HFFc6 (cell line): ENCODE results near the gene EVA1B. TPM values are rescaled to one million over a fixed set of nuclear protein-coding genes. Genes with fewer than 3 reads are reported as not detected.

Experiments
- DNase-seq: peaks from one replicate; pipeline ENCODE4 v3.0.0-alpha.2; 2018
- H3K27ac Mint-ChIP-seq: 2 replicates; pipeline ENCODE4 v1.8.0; 2020; ENCODE audit warnings: mild to moderate bottlenecking, mixed read lengths
- H3K27me3 Mint-ChIP-seq: 2 replicates; pipeline ENCODE4 v1.8.0; 2021; ENCODE audit warnings: mild to moderate bottlenecking, moderate library complexity, mixed read lengths; ENCODE audit not compliant: insufficient read depth
- H3K36me3 Mint-ChIP-seq: 2 replicates; pipeline ENCODE4 v1.8.0; 2021; ENCODE audit warnings: low read depth, mixed read lengths
- H3K4me1 Mint-ChIP-seq: 2 replicates; pipeline ENCODE4 v1.8.0; 2020; ENCODE audit warnings: low read depth, mixed read lengths
- H3K4me3 Mint-ChIP-seq: 2 replicates; pipeline ENCODE4 v1.8.0; 2020; ENCODE audit warnings: mild to moderate bottlenecking, moderate library complexity, mixed read lengths
- H3K9me3 Mint-ChIP-seq: 2 replicates; pipeline ENCODE4 v1.8.0; 2020; ENCODE audit warnings: mild to moderate bottlenecking, mixed read lengths
- CTCF ChIP-seq: fragments of 200-600 bp; sonication (generic); IDR thresholded peaks from 2 replicates; pipeline ENCODE4 v1.5.0; 2021; ENCODE audit warnings: antibody characterized with exemption, mild to moderate bottlenecking
- total RNA-seq, 6 experiments: library from RNA; stranded (reverse); fragmentation: NEBNext Ultra II Directional; extraction: Animal tissue kit (Norgen Biotek cat#: 25700); gene quantifications; 2 replicates in 1 of 6; 3 replicates in 5 of 6; pipeline ENCODE4 v1.2.3, GENCODE V29; 2021

The EVA1B gene
- total RNA-seq, 6 experiments from 2014 or later, result 152 to 206 (median 155) TPM

- peaks cover 2% of the 10 kb centered on the region; the same call in 1 of the 2 replicates for H3K27me3 Mint-ChIP-seq
- peaks cover 4% of the 10 kb centered on the region; the same call in 1 of the 2 replicates for H3K36me3 Mint-ChIP-seq
- H3K9me3 Mint-ChIP-seq, result no peaks in the 10 kb centered on the region
- no peak overlapping the region for H3K4me3 Mint-ChIP-seq
- no peak for DNase-seq
- TF ChIP-seq CTCF, result no peak
- peaks cover 43% of the 10 kb centered on the region for H3K4me1 Mint-ChIP-seq
- no peak overlapping the region; the same call in 1 of the 2 replicates for H3K27ac Mint-ChIP-seq
Measured at GRCh38 chr1:36328713-36329112, 5.3 kb upstream of the EVA1B start.

GRCh38 chr1:36328088-36328480 is 4.6 kb upstream of the EVA1B start:
- Mint-ChIP-seq H3K27me3 (peaks cover 2% of the 10 kb centered on the region; the same call in 1 of the 2 replicates), H3K36me3 (peaks cover 4% of the 10 kb centered on the region; the same call in 1 of the 2 replicates), H3K27ac (peak overlapping the region; percentile 80), H3K9me3 (no peaks in the 10 kb centered on the region), H3K4me3 (no peak overlapping the region), H3K4me1 (peaks cover 43% of the 10 kb centered on the region)
- no peak for TF ChIP-seq CTCF
- DNase-seq, result no peak

- peaks cover 4% of the 10 kb centered on the region; the same call in 1 of the 2 replicates for H3K27me3 Mint-ChIP-seq
- H3K9me3 Mint-ChIP-seq, result no peaks in the 10 kb centered on the region
- peaks cover 4% of the 10 kb centered on the region; the same call in 1 of the 2 replicates for H3K36me3 Mint-ChIP-seq
- peak; percentile 81 for DNase-seq
- H3K4me3 Mint-ChIP-seq, result no peak overlapping the region
- H3K4me1 Mint-ChIP-seq, result peaks cover 43% of the 10 kb centered on the region
- H3K27ac Mint-ChIP-seq, result peak overlapping the region; percentile 80
- no peak for TF ChIP-seq CTCF
Measured at GRCh38 chr1:36327421-36328087, 4.1 kb upstream of the EVA1B start.

GRCh38 chr1:36326499-36326898 is 3.1 kb upstream of the EVA1B start:
- Mint-ChIP-seq H3K27me3 (peaks cover 4% of the 10 kb centered on the region; the same call in 1 of the 2 replicates), H3K9me3 (no peaks in the 10 kb centered on the region), H3K27ac (peak overlapping the region; percentile 80), H3K4me1 (peaks cover 47% of the 10 kb centered on the region), H3K4me3 (no peak overlapping the region), H3K36me3 (peaks cover 8% of the 10 kb centered on the region; the same call in 1 of the 2 replicates)
- TF ChIP-seq CTCF, result no peak
- DNase-seq, result no peak

- Mint-ChIP-seq H3K27me3 (peaks cover 6% of the 10 kb centered on the region; the same call in 1 of the 2 replicates), H3K36me3 (peaks cover 8% of the 10 kb centered on the region; the same call in 1 of the 2 replicates), H3K4me3 (peak overlapping the region; percentile 83), H3K4me1 (peaks cover 57% of the 10 kb centered on the region), H3K27ac (peak overlapping the region; percentile 80), H3K9me3 (no peaks in the 10 kb centered on the region)
- no peak for DNase-seq
- TF ChIP-seq CTCF, result no peak
Measured at GRCh38 chr1:36324353-36324703, 883 bp upstream of the EVA1B start.
